Epithelial cell of esophagus (primary cell): ENCODE results near the gene LCA5.

ENCODE experiments used
- DNase-seq: peaks from one replicate; pipeline ENCODE4 v3.0.0; 2010; ENCODE audit warnings: low read depth
- H3K4me3 ChIP-seq: 2 replicates; pipeline ENCODE4 v1.5.1; 2011; ENCODE audit warnings: mild to moderate bottlenecking, low read length, control low read depth
- CTCF ChIP-seq: IDR thresholded peaks from 2 replicates; pipeline ENCODE4 v1.5.1; 2011; ENCODE audit warnings: low read depth, mild to moderate bottlenecking, low read length, control low read depth, inconsistent platforms; ENCODE audit not compliant: insufficient read depth; ENCODE audit errors: missing control alignments

LCA5 gene

GRCh38 chr6:79570129-79571029 lies 33.1 kb upstream of the LCA5 start:
- peak overlapping the region; percentile 2 for H3K4me3 ChIP-seq
- DNase-seq = peak; percentile 80
- TF ChIP-seq CTCF = peak; percentile 77

- no peak for DNase-seq
- H3K4me3 ChIP-seq = no peak overlapping the region
- no peak for TF ChIP-seq CTCF
Observed at GRCh38 chr6:79568996-79569395, 31.8 kb upstream of the LCA5 start.

GRCh38 chr6:79564636-79565035 lies 27.4 kb upstream of the LCA5 start:
- H3K4me3 ChIP-seq = no peak overlapping the region
- DNase-seq = no peak
- no peak for TF ChIP-seq CTCF

- no peak for TF ChIP-seq CTCF
- no peak for DNase-seq
- no peak overlapping the region for H3K4me3 ChIP-seq
Observed at GRCh38 chr6:79559706-79560105, 22.5 kb upstream of the LCA5 start.

- TF ChIP-seq CTCF = no peak
- H3K4me3 ChIP-seq = no peak overlapping the region
Observed at GRCh38 chr6:79557673-79558467, 20.6 kb upstream of the LCA5 start.

GRCh38 chr6:79554305-79554704 lies 17.1 kb upstream of the LCA5 start:
- no peak overlapping the region for H3K4me3 ChIP-seq
- TF ChIP-seq CTCF = no peak
- no peak for DNase-seq

More at GRCh38 chr6:79557673-79558467, 20.6 kb upstream of the LCA5 start:
- no peak for DNase-seq

- no peak for DNase-seq
- no peak for TF ChIP-seq CTCF
- H3K4me3 ChIP-seq = no peak overlapping the region
Observed at GRCh38 chr6:79551401-79551800, 14.2 kb upstream of the LCA5 start.
